OCI-LY3 (cell line): ENCODE data around the gene ADPRM.

Experiments
- H2AFZ ChIP-seq: fragments of 200-600, 300-600 bp; shearing (Covaris generic); 2 replicates; pipeline ENCODE4 v1.6.0; 2014; ENCODE audit warnings: antibody characterized with exemption, low read depth, low read length
- H3K27ac ChIP-seq: fragments of 200-600, 300-600 bp; sonication (generic); 2 replicates; pipeline ENCODE4 v1.5.1; 2014; ENCODE audit warnings: mild to moderate bottlenecking, low read length, moderate library complexity, mixed read lengths
- H3K27me3 ChIP-seq: fragments of 200-600, 300-600 bp; sonication (generic); 2 replicates; pipeline ENCODE4 v1.6.1; 2014; ENCODE audit warnings: low read depth, low read length, mixed read lengths
- H3K36me3 ChIP-seq: fragments of 200-600, 300-600 bp; sonication (generic); replicated peaks from 2 replicates; pipeline ENCODE3; 2014; ENCODE audit warnings: low read depth, low read length, mixed read lengths
- H3K4me1 ChIP-seq: fragments of 300-600, 200-600 bp; sonication (generic); 2 replicates; pipeline ENCODE4 v1.6.1; 2014; ENCODE audit warnings: low read length, mixed read lengths
- H3K4me2 ChIP-seq: fragments of 200-600, 300-600 bp; sonication (generic); 2 replicates; pipeline ENCODE4 v1.6.1; 2014; ENCODE audit warnings: low read length, mixed read lengths
- H3K4me3 ChIP-seq: fragments of 300-600, 200-600 bp; sonication (generic); 2 replicates; pipeline ENCODE4 v1.5.1; 2014; ENCODE audit warnings: antibody characterized with exemption, mild to moderate bottlenecking, low read length, moderate library complexity
- H3K79me2 ChIP-seq: fragments of 300-600, 200-600 bp; shearing (Covaris generic); 2 replicates; pipeline ENCODE4 v1.6.1; 2014; ENCODE audit warnings: mild to moderate bottlenecking, low read length, mixed read lengths
- H3K9ac ChIP-seq: fragments of 300-600, 200-600 bp; shearing (Covaris generic); 2 replicates; pipeline ENCODE4 v1.6.0; 2014; ENCODE audit warnings: mild to moderate bottlenecking, low read length, moderate library complexity
- H3K9me3 ChIP-seq: fragments of 200-600, 300-600 bp; shearing (Covaris generic); 2 replicates; pipeline ENCODE4 v1.6.1; 2014; ENCODE audit warnings: low read length, mixed read lengths; ENCODE audit not compliant: insufficient read depth
- H4K20me1 ChIP-seq: fragments of 200-600, 300-600 bp; sonication (generic); 2 replicates; pipeline ENCODE4 v1.6.1; 2016; ENCODE audit warnings: low read length, mixed read lengths; ENCODE audit not compliant: insufficient read depth
- CTCF ChIP-seq: fragments of 200-600, 300-600 bp; sonication (generic); IDR thresholded peaks from 2 replicates; pipeline ENCODE4 v1.5.1; 2014; ENCODE audit warnings: antibody characterized with exemption, low read length, low read depth
- EZH2phosphoT487 ChIP-seq: fragments of 200-600 bp; shearing (Covaris generic); IDR thresholded peaks from 2 replicates; pipeline ENCODE4 v1.6.1; 2018; ENCODE audit warnings: antibody characterized with exemption, mixed run types, low read depth

Gene ADPRM

GRCh38 chr17:10738521-10739258 is 41.3 kb downstream of the ADPRM start:
- no peaks in the 10 kb centered on the region for H4K20me1 ChIP-seq
- H3K27me3 ChIP-seq: no peaks in the 10 kb centered on the region
- TF ChIP-seq CTCF (no peak), EZH2phosphoT487 (no peak)
- no peaks in the 10 kb centered on the region for H3K36me3 ChIP-seq
- no peak overlapping the region for H3K4me2 ChIP-seq
- no peak overlapping the region for H3K4me3 ChIP-seq
- H3K4me1 ChIP-seq: no peaks in the 10 kb centered on the region
- no peak overlapping the region for H2AFZ ChIP-seq
- no peak overlapping the region for H3K27ac ChIP-seq
- H3K9ac ChIP-seq: no peak overlapping the region
- no peaks in the 10 kb centered on the region for H3K9me3 ChIP-seq
- H3K79me2 ChIP-seq: no peaks in the 10 kb centered on the region

- Histone ChIP-seq H3K4me2 (no peak overlapping the region), H3K27me3 (no peaks in the 10 kb centered on the region), H3K36me3 (no peaks in the 10 kb centered on the region), H3K9me3 (no peaks in the 10 kb centered on the region), H3K9ac (no peak overlapping the region), H3K27ac (no peak overlapping the region), H3K4me3 (no peak overlapping the region), H3K4me1 (no peaks in the 10 kb centered on the region), H3K79me2 (no peaks in the 10 kb centered on the region), H2AFZ (no peak overlapping the region), H4K20me1 (no peaks in the 10 kb centered on the region)
- TF ChIP-seq EZH2phosphoT487: no peak
- no peak for TF ChIP-seq CTCF
Measured at GRCh38 chr17:10739386-10739785, 42.0 kb downstream of the ADPRM start.

- H3K27ac ChIP-seq: no peak overlapping the region
- no peak overlapping the region for H3K4me3 ChIP-seq
- no peaks in the 10 kb centered on the region for H3K79me2 ChIP-seq
- H3K9me3 ChIP-seq: no peaks in the 10 kb centered on the region
- no peaks in the 10 kb centered on the region for H4K20me1 ChIP-seq
- no peaks in the 10 kb centered on the region for H3K36me3 ChIP-seq
- H2AFZ ChIP-seq: no peak overlapping the region
- no peak overlapping the region for H3K9ac ChIP-seq
- TF ChIP-seq CTCF (no peak), EZH2phosphoT487 (no peak)
- H3K4me2 ChIP-seq: no peak overlapping the region
- H3K4me1 ChIP-seq: no peaks in the 10 kb centered on the region
- no peaks in the 10 kb centered on the region; the same call in 1 of the 2 replicates for H3K27me3 ChIP-seq
Measured at GRCh38 chr17:10741416-10742135, 44.2 kb downstream of the ADPRM start.

GRCh38 chr17:10742431-10742830 is 45.0 kb downstream of the ADPRM start:
- H3K9me3 ChIP-seq: no peaks in the 10 kb centered on the region
- H4K20me1 ChIP-seq: no peaks in the 10 kb centered on the region
- H3K27me3 ChIP-seq: no peaks in the 10 kb centered on the region; the same call in 1 of the 2 replicates
- H3K4me3 ChIP-seq: no peak overlapping the region
- H3K4me2 ChIP-seq: no peak overlapping the region
- H2AFZ ChIP-seq: no peak overlapping the region
- TF ChIP-seq CTCF: no peak
- no peak for TF ChIP-seq EZH2phosphoT487
- no peaks in the 10 kb centered on the region for H3K4me1 ChIP-seq
- H3K27ac ChIP-seq: no peak overlapping the region
- H3K36me3 ChIP-seq: no peaks in the 10 kb centered on the region
- no peaks in the 10 kb centered on the region for H3K79me2 ChIP-seq
- H3K9ac ChIP-seq: no peak overlapping the region
